Sigmoid colon (tissue), 4 donors: ENCODE measurements around the gene CSF3.

Source experiments
- POLR2A ChIP-seq, 2 donors: fragments of 450-650 bp; IDR thresholded peaks; one replicate each; pipeline ENCODE4 v1.6.1; 2016; ENCODE audit warnings: antibody characterized with exemption in 2 of 2, mild to moderate bottlenecking in 2 of 2, moderate library complexity in 2 of 2
- POLR2AphosphoS5 ChIP-seq, 4 donors: sonication (generic); formaldehyde crosslinking; IDR thresholded peaks; one replicate each; pipeline ENCODE4 v1.6.1; 2017; ENCODE audit warnings: antibody characterized with exemption in 4 of 4
- TF ChIP-seq, protein P1 (sequence below), 4 experiments: fragments of 450-650 bp in 3 of 4; fragments of 200-600 bp in 1 of 4; IDR thresholded peaks; one replicate each; pipeline ENCODE4 v1.5.1; 2016 to 2019; ENCODE audit warnings: antibody characterized with exemption in 4 of 4, mild to moderate bottlenecking in 3 of 4, moderate library complexity in 2 of 4

DNA sequence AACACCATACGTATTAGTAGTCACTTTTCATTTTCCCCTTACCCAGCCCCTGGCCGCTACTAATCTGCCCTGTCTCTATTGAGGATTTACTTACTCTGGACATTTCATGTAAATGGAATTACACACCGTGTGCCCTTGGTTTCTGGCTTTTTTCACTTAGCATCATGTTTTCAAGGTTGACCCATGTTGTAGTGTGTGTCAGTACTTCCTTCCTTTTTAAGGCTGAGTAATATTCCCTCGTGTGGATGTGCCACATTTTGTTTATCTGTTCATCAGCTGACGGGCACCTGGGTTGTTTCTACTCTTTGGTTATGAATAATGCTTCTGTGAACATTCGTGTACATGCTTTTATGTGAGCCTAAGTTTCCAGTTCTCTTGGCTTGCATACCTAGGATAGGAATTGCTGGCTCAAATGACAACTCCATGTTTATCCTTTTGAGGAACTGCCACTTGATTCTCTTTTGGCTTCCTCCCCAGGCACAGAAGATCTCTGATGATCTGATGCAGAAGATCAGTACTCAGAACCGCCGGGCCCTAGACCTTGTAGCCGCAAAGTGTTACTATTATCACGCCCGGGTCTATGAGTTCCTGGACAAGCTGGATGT lies 26.9 kb upstream of the CSF3 start:
- no peak for TF ChIP-seq POLR2A (IDR thresholded peaks at IDR 0.05)
- TF ChIP-seq, protein P1, sequence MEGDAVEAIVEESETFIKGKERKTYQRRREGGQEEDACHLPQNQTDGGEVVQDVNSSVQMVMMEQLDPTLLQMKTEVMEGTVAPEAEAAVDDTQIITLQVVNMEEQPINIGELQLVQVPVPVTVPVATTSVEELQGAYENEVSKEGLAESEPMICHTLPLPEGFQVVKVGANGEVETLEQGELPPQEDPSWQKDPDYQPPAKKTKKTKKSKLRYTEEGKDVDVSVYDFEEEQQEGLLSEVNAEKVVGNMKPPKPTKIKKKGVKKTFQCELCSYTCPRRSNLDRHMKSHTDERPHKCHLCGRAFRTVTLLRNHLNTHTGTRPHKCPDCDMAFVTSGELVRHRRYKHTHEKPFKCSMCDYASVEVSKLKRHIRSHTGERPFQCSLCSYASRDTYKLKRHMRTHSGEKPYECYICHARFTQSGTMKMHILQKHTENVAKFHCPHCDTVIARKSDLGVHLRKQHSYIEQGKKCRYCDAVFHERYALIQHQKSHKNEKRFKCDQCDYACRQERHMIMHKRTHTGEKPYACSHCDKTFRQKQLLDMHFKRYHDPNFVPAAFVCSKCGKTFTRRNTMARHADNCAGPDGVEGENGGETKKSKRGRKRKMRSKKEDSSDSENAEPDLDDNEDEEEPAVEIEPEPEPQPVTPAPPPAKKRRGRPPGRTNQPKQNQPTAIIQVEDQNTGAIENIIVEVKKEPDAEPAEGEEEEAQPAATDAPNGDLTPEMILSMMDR (IDR thresholded peaks at IDR 0.05): no peak
- no peak for TF ChIP-seq POLR2AphosphoS5 (IDR thresholded peaks at IDR 0.05)
